ENCODE measurements around the gene FOLR1. TPM values are rescaled to one million over a fixed set of nuclear protein-coding genes. Genes with fewer than 3 reads are reported as not detected.

Gene FOLR1
- total and polyA plus RNA-seq, 2 of the 4 experiments (the other 2 are of a cell fraction), result 0.24 TPM; not detected in 1

DNA sequence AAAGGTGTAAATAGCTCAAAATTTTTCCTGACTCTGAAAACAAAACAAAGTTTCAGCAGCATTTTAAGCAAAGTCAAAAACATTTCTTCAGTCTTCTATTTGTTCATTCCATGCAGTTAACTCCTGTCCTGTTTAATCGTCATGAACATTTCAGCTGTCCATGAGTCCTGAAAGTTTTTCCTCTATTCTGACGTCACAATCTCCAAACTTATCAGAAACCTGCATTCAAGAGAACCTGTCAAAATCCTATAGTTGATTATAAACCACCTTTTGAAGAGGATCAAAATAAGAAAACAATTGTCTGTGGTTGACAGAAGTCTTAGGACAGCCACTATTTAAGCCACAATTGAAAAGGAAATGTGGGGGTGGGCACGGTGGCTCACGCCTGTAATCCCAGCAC is 41.1 kb upstream of the FOLR1 start:
- Histone ChIP-seq H3K79me1 (ENCODE audit: low read depth in 1 of 2, low read length in 2 of 2) (no peaks in the 10 kb centered on the region), H3K4me3 (ENCODE audit: insufficient read depth, low read depth, low read length) (no peak overlapping the region), H3K23ac (ENCODE audit: low read depth, low read length) (no peak overlapping the region), H2BK120ac (ENCODE audit: low read depth, low read length) (no peak overlapping the region), H3K27me3 (ENCODE audit: control insufficient read depth, insufficient read depth, low read length) (peaks cover 2% of the 10 kb centered on the region; the same call in 1 of the 2 replicates), H3K27ac (ENCODE audit: insufficient read depth, low read length) (no peak overlapping the region), H4K8ac (ENCODE audit: low read depth in 2 of 2, low read length in 2 of 2) (no peak overlapping the region), H3K14ac (replicated peaks; ENCODE audit: low read depth, low read length) (no peak overlapping the region), H2AFZ (replicated peaks; ENCODE audit: low read length, poor library complexity) (no peak overlapping the region), H3K9me3 (ENCODE audit: control insufficient read depth, insufficient read depth, low read length) (no peaks in the 10 kb centered on the region), H3K9ac (ENCODE audit: low read depth, low read length) (no peak overlapping the region), H3K18ac (ENCODE audit: low read depth, low read length) (no peak overlapping the region), H3K4me2 (ENCODE audit: low read depth, low read length) (no peak overlapping the region), H4K91ac (ENCODE audit: insufficient read depth, low read depth, low read length) (no peak overlapping the region), H3K9me1 (ENCODE audit: insufficient read depth, low read length) (0 out of 2 replicates have a peak, but pooled peaks cover 5% of the 10 kb centered on the region), H2BK20ac (ENCODE audit: low read depth, low read length) (no peak overlapping the region), H3K4me1 (ENCODE audit: control insufficient read depth, insufficient read depth, low read length) (no peaks in the 10 kb centered on the region), H2BK15ac (ENCODE audit: low read depth, low read length) (no peak overlapping the region), H3K36me3 (ENCODE audit: control insufficient read depth, insufficient read depth, low read length) (no peaks in the 10 kb centered on the region), H4K20me1 (ENCODE audit: insufficient read depth, low read length) (no peaks in the 10 kb centered on the region), H3K56ac (ENCODE audit: extremely low read depth, insufficient read depth, low read length) (no peak overlapping the region), H2AK9ac (replicated peaks; ENCODE audit: low read depth, low read length, poor library complexity) (no peak overlapping the region), H3K4ac (ENCODE audit: low read depth, low read length) (no peak overlapping the region), H2BK5ac (ENCODE audit: low read depth, low read length, poor library complexity, severe bottlenecking) (no peak overlapping the region), H4K5ac (ENCODE audit: low read depth, low read length) (no peak overlapping the region), H2AK5ac (ENCODE audit: low read depth, low read length) (no peak overlapping the region)
- 100% methylated on average over 1 of the region's 4 CpGs; no CpG with 5 or more reads in 1 of the 2 experiments for WGBS, 2 experiments (ENCODE audit: extremely low coverage in 2 of 2, insufficient read length in 1 of 2)
- TF ChIP-seq CEBPB (IDR thresholded peaks at IDR 0.05; ENCODE audit: low read depth, low read length) (no peak), ELK1 (IDR thresholded peaks at IDR 0.05; ENCODE audit: borderline replicate concordance, low read depth, low read length) (no peak), MAZ (IDR thresholded peaks at IDR 0.05; ENCODE audit: borderline replicate concordance, low read depth, low read length) (no peak), SMC3 (IDR thresholded peaks at IDR 0.05; ENCODE audit: low read depth, low read length) (no peak), CHD1 (IDR thresholded peaks at IDR 0.05; ENCODE audit: low read depth, low read length) (no peak), CTCF (conservative IDR thresholded peaks at IDR 0.05; ENCODE audit: low read depth, low read length) (no peak), FOS (IDR thresholded peaks at IDR 0.05; ENCODE audit: low read depth, low read length) (no peak), BHLHE40 (IDR thresholded peaks at IDR 0.05; ENCODE audit: low read depth, low read length) (no peak), RFX5 (IDR thresholded peaks at IDR 0.05; ENCODE audit: low read depth, low read length) (no peak), MAFK (IDR thresholded peaks at IDR 0.05; ENCODE audit: low read depth, low read length) (no peak)
- dilution Hi-C loops (cut with HindIII; ENCODE audit: low sequenced_read_pairs, unreplicated experiment), result no loop called here
- ATAC-seq (ENCODE audit: low read depth) (no peak), DNase-seq (no peak)
- ChIA-PET POLR2A (ENCODE audit: unreplicated experiment) (no interaction called here), CTCF (no interaction called here)
- in situ Hi-C loops (cut with MboI; ENCODE audit: low sequenced_read_pairs), result no loop called here
- intact Hi-C loops (cut with micrococcal nuclease), result no loop called here
- no TSS peak for BruUV-seq (replicated peaks)

Data from IMR-90 (cell line).